Peyer's patch (tissue), 4 donors: ENCODE data around the gene GULP1. TPM values are rescaled to one million over a fixed set of nuclear protein-coding genes. Genes with fewer than 3 reads are reported as not detected.

Experiments used
- DNase-seq, 3 donors: peaks; one replicate each; pipeline ENCODE4 v3.0.0-alpha.2; 2017 to 2019
- H3K27ac ChIP-seq, 4 donors: fragments of 200-600 bp; sonication (generic); one replicate each; pipeline ENCODE4 v1.5.1; 2016 to 2019
- H3K27me3 ChIP-seq, 2 donors: fragments of 200-600 bp; sonication (generic); one replicate each; pipeline ENCODE4 v1.5.1; 2019
- H3K36me3 ChIP-seq, 3 donors: fragments of 200-600 bp; sonication (generic); one replicate each; pipeline ENCODE4 v1.5.1; 2016 to 2019
- H3K4me1 ChIP-seq, 4 donors: fragments of 200-600 bp; sonication (generic); one replicate each; pipeline ENCODE4 v1.5.1; 2016 to 2019
- H3K4me3 ChIP-seq, 4 donors: fragments of 200-600 bp; sonication (generic); 1 replicate in 3 of 4; 2 replicates in 1 of 4; pipeline ENCODE4 v1.5.1; 2016 to 2019; ENCODE audit warnings: mild to moderate bottlenecking in 1 of 4
- H3K9me3 ChIP-seq, 4 donors: fragments of 200-600 bp; sonication (generic); one replicate each; pipeline ENCODE4 v1.5.1; 2016 to 2019; ENCODE audit warnings: mild to moderate bottlenecking in 1 of 4
- CTCF ChIP-seq, 6 experiments: fragments of 450-650 bp in 4 of 6; fragments of 200-600 bp in 2 of 6; sonication (generic) in 1 of 6; IDR thresholded peaks; one replicate each; pipeline ENCODE4 v1.5.1; 2017 to 2019; ENCODE audit warnings: antibody characterized with exemption in 6 of 6, mild to moderate bottlenecking in 3 of 6, moderate library complexity in 1 of 6
- POLR2A ChIP-seq, 2 donors: fragments of 450-650 bp; IDR thresholded peaks; one replicate each; pipeline ENCODE4 v1.5.1; 2017; ENCODE audit warnings: antibody characterized with exemption in 2 of 2, mild to moderate bottlenecking in 2 of 2, moderate library complexity in 2 of 2
- total RNA-seq, 4 donors: library from RNA; depleted of rRNA; stranded (reverse); fragments of >200 nt; gene quantifications; one replicate each; pipeline ENCODE4 v1.1.0, GENCODE V29; 2016

The GULP1 gene
- total RNA-seq, 4 donors from 2014 or later, result 18.8 to 101 (median 29.3) TPM

DNA sequence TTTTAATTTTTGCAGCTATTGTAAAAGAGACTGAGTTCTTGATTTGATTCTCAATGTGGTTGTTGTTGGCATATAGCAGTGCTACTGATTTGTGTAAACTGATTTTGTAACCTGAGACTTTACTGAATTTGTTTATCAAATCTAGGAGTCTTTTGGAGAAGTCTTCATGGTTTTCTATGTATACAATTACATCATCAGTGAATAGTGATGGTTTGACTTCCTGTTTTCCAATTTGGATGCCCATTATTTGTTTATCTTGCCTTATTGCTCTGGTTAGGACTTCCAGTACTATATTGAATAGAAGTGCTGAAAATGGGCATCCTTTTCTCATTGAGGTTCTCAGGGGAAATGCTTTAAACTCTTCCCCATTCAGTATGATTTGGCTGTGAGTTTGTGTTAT is 99.7 kb downstream of the GULP1 start:
- peaks cover 0 to 8% (median 0%) of the 10 kb centered on the region in 4 donors for H3K9me3 ChIP-seq
- no peaks in the 10 kb centered on the region for H3K4me1 ChIP-seq
- DNase-seq, result no peak
- no peaks in the 10 kb centered on the region for H3K27me3 ChIP-seq
- H3K27ac ChIP-seq, result no peak overlapping the region
- H3K36me3 ChIP-seq, result no peaks in the 10 kb centered on the region
- TF ChIP-seq POLR2A (IDR thresholded peaks at IDR 0.05) (no peak), CTCF (IDR thresholded peaks at IDR 0.05) (no peak)
- H3K4me3 ChIP-seq, result no peak overlapping the region

- no peak overlapping the region for H3K27ac ChIP-seq
- H3K27me3 ChIP-seq, result no peaks in the 10 kb centered on the region
- H3K36me3 ChIP-seq, result no peaks in the 10 kb centered on the region
- no peak for TF ChIP-seq POLR2A (IDR thresholded peaks at IDR 0.05)
- TF ChIP-seq CTCF (IDR thresholded peaks at IDR 0.05), result no peak
- no peaks in the 10 kb centered on the region for H3K4me1 ChIP-seq
- DNase-seq, result no peak
- H3K9me3 ChIP-seq, result peaks cover 0 to 8% (median 0%) of the 10 kb centered on the region in 4 donors
- H3K4me3 ChIP-seq, result no peak overlapping the region
Measured at GRCh38 chr2:188394931-188395472, 103.3 kb downstream of the GULP1 start.

GRCh38 chr2:188395903-188396689 is 104.4 kb downstream of the GULP1 start:
- Histone ChIP-seq H3K27me3 (no peaks in the 10 kb centered on the region), H3K4me3 (no peak overlapping the region), H3K9me3 (peaks cover 0 to 2% (median 0%) of the 10 kb centered on the region in 4 donors), H3K27ac (no peak overlapping the region), H3K36me3 (no peaks in the 10 kb centered on the region), H3K4me1 (no peaks in the 10 kb centered on the region)
- DNase-seq, result no peak
- TF ChIP-seq CTCF (IDR thresholded peaks at IDR 0.05) (no peak), POLR2A (IDR thresholded peaks at IDR 0.05) (no peak)

GRCh38 chr2:188399159-188399558 is 107.5 kb downstream of the GULP1 start:
- no peak for DNase-seq
- no peaks in the 10 kb centered on the region for H3K9me3 ChIP-seq
- H3K4me3 ChIP-seq, result no peak overlapping the region
- no peak overlapping the region for H3K27ac ChIP-seq
- H3K36me3 ChIP-seq, result no peaks in the 10 kb centered on the region
- H3K27me3 ChIP-seq, result no peaks in the 10 kb centered on the region
- TF ChIP-seq POLR2A (IDR thresholded peaks at IDR 0.05), result no peak
- TF ChIP-seq CTCF (IDR thresholded peaks at IDR 0.05), result no peak
- H3K4me1 ChIP-seq, result no peaks in the 10 kb centered on the region

- Histone ChIP-seq H3K4me3 (no peak overlapping the region), H3K27me3 (no peaks in the 10 kb centered on the region), H3K36me3 (no peaks in the 10 kb centered on the region), H3K9me3 (peaks cover 0 to 4% (median 0%) of the 10 kb centered on the region in 4 donors), H3K27ac (no peak overlapping the region), H3K4me1 (no peaks in the 10 kb centered on the region)
- DNase-seq, result no peak
- TF ChIP-seq POLR2A (IDR thresholded peaks at IDR 0.05) (no peak), CTCF (IDR thresholded peaks at IDR 0.05) (no peak)
Measured at GRCh38 chr2:188403676-188404075, 112.0 kb downstream of the GULP1 start.
